ENCODE data around the gene MYCL.

Gene MYCL

GRCh38 chr1:39886757-39887231 lies 14.9 kb downstream of the MYCL start:
- no peak overlapping the region for H3K4me3 ChIP-seq (ENCODE audit: low read depth, low read length)
- POLR2A ChIA-PET, result no interaction called here
- no peak for DNase-seq (ENCODE audit: low read depth, low spot score)
- CTCF ChIA-PET, result interaction anchor here (1.2 kb wide), 1 partner anchor 69 kb away, joined by 5 read pairs; no protein-coding TSS in a partner anchor
- no peak for TF ChIP-seq CTCF (IDR thresholded peaks at IDR 0.05; ENCODE audit: insufficient read depth, low read length, missing control alignments)

- no peak for DNase-seq (ENCODE audit: low read depth, low spot score)
- CTCF ChIA-PET, result interaction anchor here (1.3 kb wide), 1 partner anchor 147 kb away, joined by 3 read pairs; no protein-coding TSS in a partner anchor
Measured at GRCh38 chr1:39885516-39885915, 16.2 kb downstream of the MYCL start.

GRCh38 chr1:39882152-39882551 lies 19.6 kb downstream of the MYCL start:
- CTCF ChIA-PET, result interaction anchor here (1.0 to 5.3 kb wide), 6 partner anchors 10 to 150 kb away, joined by 3 to 18 read pairs (median 4); no protein-coding TSS in a partner anchor
- POLR2A ChIA-PET, result no interaction called here
- TF ChIP-seq CTCF (IDR thresholded peaks at IDR 0.05; ENCODE audit: insufficient read depth, low read length, missing control alignments), result no peak
- peak overlapping the region; percentile 97 for H3K4me3 ChIP-seq (ENCODE audit: low read depth, low read length)
- DNase-seq (ENCODE audit: low read depth, low spot score), result no peak

More at GRCh38 chr1:39885516-39885915, 16.2 kb downstream of the MYCL start:
- no peak for TF ChIP-seq CTCF (IDR thresholded peaks at IDR 0.05; ENCODE audit: insufficient read depth, low read length, missing control alignments)
- POLR2A ChIA-PET, result no interaction called here
- H3K4me3 ChIP-seq (ENCODE audit: low read depth, low read length), result no peak overlapping the region

- ChIA-PET CTCF (interaction anchor here (5.3 kb wide), 1 partner anchor 96 kb away, joined by 18 read pairs; no protein-coding TSS in a partner anchor), POLR2A (no interaction called here)
- DNase-seq (ENCODE audit: low read depth, low spot score), result no peak
- TF ChIP-seq CTCF (IDR thresholded peaks at IDR 0.05; ENCODE audit: insufficient read depth, low read length, missing control alignments), result no peak
- no peak overlapping the region for H3K4me3 ChIP-seq (ENCODE audit: low read depth, low read length)
Measured at GRCh38 chr1:39877980-39878956, 23.4 kb downstream of the MYCL start.

- CTCF ChIA-PET, result interaction anchor here (1.0 kb wide), 1 partner anchor 25 kb away, joined by 3 read pairs; the partner anchor contains the start of gene MYCL
- no peak for DNase-seq (ENCODE audit: low read depth, low spot score)
- POLR2A ChIA-PET, result no interaction called here
- H3K4me3 ChIP-seq (ENCODE audit: low read depth, low read length), result no peak overlapping the region
- TF ChIP-seq CTCF (IDR thresholded peaks at IDR 0.05; ENCODE audit: insufficient read depth, low read length, missing control alignments), result no peak
Measured at GRCh38 chr1:39877231-39877778, 24.4 kb downstream of the MYCL start.

- no peak for TF ChIP-seq CTCF (IDR thresholded peaks at IDR 0.05; ENCODE audit: insufficient read depth, low read length, missing control alignments)
- no peak overlapping the region for H3K4me3 ChIP-seq (ENCODE audit: low read depth, low read length)
- CTCF ChIA-PET, result no interaction called here
- POLR2A ChIA-PET, result no interaction called here
- no peak for DNase-seq (ENCODE audit: low read depth, low spot score)
Measured at GRCh38 chr1:39876144-39876543, 25.6 kb downstream of the MYCL start.
